Pulmonary artery endothelial cell (primary cell): ENCODE results near the gene KCNJ9. TPM values are rescaled to one million over a fixed set of nuclear protein-coding genes. Genes with fewer than 3 reads are reported as not detected.

ENCODE experiments used
- DNase-seq: peaks from one replicate; pipeline ENCODE4 v3.0.0-alpha.2; 2011; ENCODE audit warnings: low read depth, low spot score
- total RNA-seq: library from RNA; depleted of rRNA; stranded (reverse); fragments of >200 nt; gene quantifications from 2 replicates; pipeline ENCODE4 v1.2.3, GENCODE V29; 2014

KCNJ9 gene
- total RNA-seq, 1 donor from 2014 or later, result not detected

GRCh38 chr1:160066829-160067745, 14.3 kb upstream of the KCNJ9 start:
- DNase-seq, result no peak

DNA sequence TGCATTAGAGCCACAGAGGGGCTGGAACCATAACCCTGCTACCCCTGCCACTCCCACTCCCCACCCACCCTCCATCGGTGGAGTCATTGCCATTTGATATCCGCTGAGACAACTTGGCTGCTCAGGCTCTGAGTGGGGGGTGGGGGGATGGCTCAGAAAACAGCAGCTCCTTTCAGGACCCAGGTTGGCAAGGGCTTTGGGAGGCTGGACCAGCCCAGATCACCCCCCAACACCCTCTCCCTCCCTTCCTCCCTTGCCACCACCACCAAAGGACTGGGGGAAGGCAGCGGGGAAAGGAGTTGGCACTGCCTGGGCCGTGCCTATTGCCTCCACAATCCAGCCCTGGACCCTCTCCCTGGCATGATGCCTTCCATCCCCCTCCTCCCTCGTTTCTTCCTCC, 13.1 kb upstream of the KCNJ9 start:
- DNase-seq, result no peak

- no peak for DNase-seq
These were observed 11.7 kb upstream of the KCNJ9 start, which contains the start of gene KCNJ10 for GRCh38 chr1:160069460-160070231. TSS of gene KCNJ10 (minus strand) at chr1:160070160. CDS start at chr1:160042532, 27,628 bp downstream.

- no peak for DNase-seq
These were observed 10.8 kb upstream of the KCNJ9 start for GRCh38 chr1:160070243-160071163.

GRCh38 chr1:160071289-160071688, 10.0 kb upstream of the KCNJ9 start:
- no peak for DNase-seq

- DNase-seq, result no peak
These were observed 6.5 kb upstream of the KCNJ9 start for GRCh38 chr1:160074865-160075264.

- no peak for DNase-seq
These were observed 5.5 kb upstream of the KCNJ9 start for GRCh38 chr1:160075836-160076235.

GRCh38 chr1:160076295-160076694, 5.0 kb upstream of the KCNJ9 start:
- no peak for DNase-seq

DNA sequence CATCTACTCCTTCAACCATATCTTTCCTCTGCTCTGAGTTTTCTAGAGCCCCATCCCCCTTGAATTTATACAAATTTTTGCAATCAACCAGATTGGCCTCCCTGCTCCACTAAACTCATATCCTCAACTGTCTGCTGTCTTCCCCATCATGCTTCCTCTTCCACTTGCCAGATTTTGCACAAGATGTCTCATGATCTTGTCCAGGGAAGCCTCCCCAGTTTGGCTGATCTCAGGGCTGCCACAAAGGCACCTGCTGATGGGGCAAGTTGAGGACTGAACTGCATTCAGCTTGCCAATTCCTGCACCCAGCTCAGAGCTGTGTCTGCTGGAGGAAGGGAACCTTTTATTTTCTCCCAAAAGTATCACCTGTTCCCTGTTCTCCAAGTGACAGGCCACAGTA, 3.9 kb upstream of the KCNJ9 start:
- DNase-seq, result no peak

DNA sequence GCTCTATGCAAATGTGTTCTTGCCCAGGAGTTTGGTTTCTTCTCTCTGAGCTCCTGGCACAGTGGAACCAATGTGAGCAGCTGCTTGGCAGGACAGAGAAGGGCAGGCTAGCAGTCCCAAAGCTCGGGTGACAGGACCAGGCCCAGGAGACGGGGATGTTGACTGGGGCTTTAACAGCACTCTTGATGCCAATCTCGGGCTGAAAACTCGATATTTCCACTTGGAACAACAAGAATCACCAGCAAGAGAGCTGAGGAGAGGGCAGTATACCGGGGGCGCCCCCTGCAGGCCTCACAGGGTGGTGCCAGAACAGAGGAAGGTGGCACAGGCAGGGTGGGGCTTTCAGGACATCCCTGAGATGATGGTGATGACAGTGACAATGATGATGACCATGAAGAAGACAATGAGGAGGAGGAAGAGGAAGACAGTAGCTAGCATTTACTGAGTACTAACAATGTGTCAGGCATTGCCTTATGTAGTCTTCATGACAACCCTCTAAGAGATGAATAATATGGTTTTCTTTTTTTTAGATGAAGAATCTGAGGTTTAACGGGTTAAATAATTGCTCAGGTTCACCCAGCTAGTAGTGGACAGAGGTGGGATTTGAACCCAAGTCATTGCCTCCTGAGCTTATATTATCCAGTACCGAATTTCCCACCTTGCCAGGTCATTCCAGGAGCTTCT, 2.7 kb upstream of the KCNJ9 start:
- DNase-seq, result no peak

GRCh38 chr1:160079448-160079847, 1.9 kb upstream of the KCNJ9 start:
- DNase-seq, result no peak

DNA sequence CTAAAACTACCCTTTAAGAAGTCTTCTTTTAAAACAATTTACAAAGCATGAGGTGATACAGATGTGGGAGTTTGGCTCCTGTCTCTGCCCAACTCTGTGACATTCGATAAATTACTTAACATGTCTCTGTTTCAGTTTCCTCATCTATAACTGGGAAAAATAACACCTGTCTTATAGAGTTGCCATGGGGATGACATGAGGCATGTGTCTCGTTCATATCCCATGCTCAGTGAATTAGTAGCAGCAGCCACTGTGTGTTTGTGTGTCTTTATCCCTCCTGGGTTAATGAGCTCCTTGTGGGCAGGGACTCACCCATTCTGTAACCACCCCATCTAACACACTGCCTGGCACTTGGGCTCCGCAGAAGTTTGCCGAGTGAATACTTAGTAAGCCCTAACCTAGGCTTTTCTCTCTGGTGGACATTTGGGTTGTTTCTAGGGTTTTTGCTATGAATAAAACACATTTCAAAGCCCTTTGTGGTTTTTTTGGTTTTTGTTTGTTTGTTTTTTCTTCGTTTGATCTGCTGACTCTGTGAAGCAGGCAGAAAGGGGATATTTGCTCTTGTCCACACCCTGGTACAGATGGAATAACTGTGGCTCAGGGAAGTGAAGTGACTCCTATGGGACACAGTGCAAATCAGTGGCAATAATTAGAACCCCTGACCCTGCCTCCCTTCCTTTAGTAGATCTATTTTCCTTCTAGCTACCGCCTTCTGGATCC, 797 bp upstream of the KCNJ9 start:
- DNase-seq, result no peak

DNA sequence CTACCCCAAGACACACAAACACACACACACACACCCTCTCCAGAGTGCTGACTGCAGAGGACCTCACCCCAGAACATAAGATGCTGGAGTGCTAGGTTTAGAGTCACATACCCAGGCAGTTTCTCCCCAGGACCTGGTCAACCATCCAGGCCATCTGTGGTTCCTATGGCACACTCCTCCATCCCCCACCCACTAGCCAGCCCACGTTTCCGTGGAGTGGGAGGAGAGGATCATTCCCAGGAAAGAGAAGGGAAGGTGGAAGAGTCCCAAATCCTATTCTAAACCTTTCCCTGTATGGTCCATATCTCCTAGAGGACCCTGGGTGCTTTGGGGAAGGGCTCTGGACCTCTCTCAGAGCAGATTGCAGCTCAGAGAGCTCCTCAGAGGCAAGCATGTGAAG, 1.1 kb downstream of the KCNJ9 start:
- no peak for DNase-seq

GRCh38 chr1:160082926-160083325, 1.6 kb downstream of the KCNJ9 start:
- no peak for DNase-seq

DNA sequence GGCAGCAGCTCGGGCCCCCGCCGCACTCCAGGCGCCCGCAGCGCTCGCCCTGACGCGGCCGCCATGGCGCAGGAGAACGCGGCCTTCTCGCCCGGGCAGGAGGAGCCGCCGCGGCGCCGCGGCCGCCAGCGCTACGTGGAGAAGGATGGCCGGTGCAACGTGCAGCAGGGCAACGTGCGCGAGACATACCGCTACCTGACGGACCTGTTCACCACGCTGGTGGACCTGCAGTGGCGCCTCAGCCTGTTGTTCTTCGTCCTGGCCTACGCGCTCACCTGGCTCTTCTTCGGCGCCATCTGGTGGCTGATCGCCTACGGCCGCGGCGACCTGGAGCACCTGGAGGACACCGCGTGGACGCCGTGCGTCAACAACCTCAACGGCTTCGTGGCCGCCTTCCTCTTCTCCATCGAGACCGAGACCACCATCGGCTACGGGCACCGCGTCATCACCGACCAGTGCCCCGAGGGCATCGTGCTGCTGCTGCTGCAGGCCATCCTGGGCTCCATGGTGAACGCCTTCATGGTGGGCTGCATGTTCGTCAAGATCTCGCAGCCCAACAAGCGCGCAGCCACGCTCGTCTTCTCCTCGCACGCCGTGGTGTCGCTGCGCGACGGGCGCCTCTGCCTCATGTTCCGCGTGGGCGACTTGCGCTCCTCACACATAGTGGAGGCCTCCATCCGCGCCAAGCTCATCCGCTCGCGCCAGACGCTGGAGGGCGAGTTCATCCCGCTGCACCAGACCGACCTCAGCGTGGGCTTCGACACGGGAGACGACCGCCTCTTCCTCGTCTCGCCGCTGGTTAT, 2.8 kb downstream of the KCNJ9 start:
- DNase-seq, result no peak

- no peak for DNase-seq
These were observed 3.5 kb downstream of the KCNJ9 start for GRCh38 chr1:160084771-160085321.

GRCh38 chr1:160085686-160086455, 4.5 kb downstream of the KCNJ9 start:
- peak; percentile 30 for DNase-seq

DNA sequence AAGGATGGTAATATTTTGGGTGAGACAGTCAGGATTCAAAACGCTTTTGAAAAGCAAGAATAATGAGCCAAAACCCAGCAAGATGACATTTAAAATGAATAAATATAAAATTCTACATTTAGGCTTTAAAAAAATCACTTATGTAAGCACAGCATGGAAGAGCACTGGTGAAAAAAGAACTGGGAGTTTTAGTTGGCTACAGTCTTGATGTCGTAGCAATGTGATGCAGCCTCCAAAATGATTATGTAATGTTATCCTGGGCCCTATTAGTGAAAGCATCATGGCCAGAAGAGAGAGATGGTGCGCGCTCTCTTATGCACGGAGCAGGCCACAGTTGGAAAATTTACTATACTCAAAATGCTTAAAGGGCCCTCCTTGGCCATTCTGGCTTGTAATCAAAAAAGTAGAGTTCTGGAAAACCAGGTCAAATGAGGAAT, 5.1 kb downstream of the KCNJ9 start:
- DNase-seq, result no peak
